Lung (tissue), 12 donors: Measurements from ENCODE around the gene NPHP4. TPM values are rescaled to one million over a fixed set of nuclear protein-coding genes. Genes with fewer than 3 reads are reported as not detected.

Experiments
- ATAC-seq: fragments of 200-7000 bp; cut with Tn5 transposase; one replicate; pipeline ENCODE4 v1.9.1; 2020; ENCODE audit warnings: moderate number of reproducible peaks; ENCODE audit not compliant: insufficient read depth, low FRiP score
- DNase-seq, 3 donors: peaks; one replicate each; pipeline ENCODE4 v3.0.0-alpha.2; 2013 to 2017
- H3K27ac ChIP-seq, 2 donors: one replicate each; pipeline ENCODE4 v1.5.1; 2013; ENCODE audit warnings: mild to moderate bottlenecking in 2 of 2, moderate library complexity in 2 of 2, control low read depth in 1 of 2, inconsistent platforms in 1 of 2, low read depth in 1 of 2, low read length in 1 of 2
- H3K27me3 ChIP-seq, 3 donors: one replicate each; pipeline ENCODE4 v1.5.1; 2013; ENCODE audit warnings: low read length in 2 of 3; ENCODE audit not compliant: control insufficient read depth in 3 of 3, insufficient read depth in 3 of 3
- H3K36me3 ChIP-seq, 4 donors: one replicate each; pipeline ENCODE4 v1.5.1; 2013; ENCODE audit warnings: low read length in 4 of 4, mild to moderate bottlenecking in 1 of 4, moderate library complexity in 1 of 4; ENCODE audit not compliant: control insufficient read depth in 4 of 4, insufficient read depth in 4 of 4
- H3K4me1 ChIP-seq, 5 donors: one replicate each; pipeline ENCODE4 v1.5.1; 2013; ENCODE audit warnings: low read length in 5 of 5, mild to moderate bottlenecking in 2 of 5, moderate library complexity in 1 of 5; ENCODE audit not compliant: control insufficient read depth in 5 of 5, insufficient read depth in 5 of 5
- H3K4me3 ChIP-seq: one replicate; pipeline ENCODE4 v1.5.1; 2013; ENCODE audit warnings: mild to moderate bottlenecking, control low read depth, moderate library complexity
- H3K9ac ChIP-seq, 2 donors: one replicate each; pipeline ENCODE4 v1.5.1; 2013; ENCODE audit warnings: low read length in 2 of 2, control low read depth in 1 of 2; ENCODE audit not compliant: insufficient read depth in 1 of 2
- H3K9me3 ChIP-seq, 4 donors: one replicate each; pipeline ENCODE4 v1.5.1; 2013; ENCODE audit warnings: low read length in 3 of 4, mild to moderate bottlenecking in 1 of 4, moderate library complexity in 1 of 4; ENCODE audit not compliant: control insufficient read depth in 4 of 4, insufficient read depth in 3 of 4
- WGBS, 2 donors: extraction: QIAGEN DNeasy Blood & Tissue Kit; methylation state at CpG; one replicate each; pipeline ENCODE4 v1.1.7; 2013; 5-methylcytosine and 5-hydroxymethylcytosine counted together
- polyA plus RNA-seq, 2 donors: library from polyadenylated mRNA; stranded (reverse); fragments of 200-250 nt; gene quantifications; one replicate each; pipeline ENCODE4 v1.2.1, GENCODE V29; 2013
- total RNA-seq, 2 donors: library from RNA; depleted of rRNA in 1 of 2; stranded (reverse); fragments of >200 nt in 1 of 2; gene quantifications; one replicate each; pipeline ENCODE4 v1.2.1, GENCODE V29; 2014 to 2021
- TF ChIP-seq, protein P1 (sequence below): IDR thresholded peaks from 2 replicates; pipeline ENCODE4 v1.5.1; 2012; ENCODE audit warnings: mild to moderate bottlenecking; ENCODE audit errors: control extremely low read depth, extremely low read depth
- donor health status: control.
- donor health status: control.
- donor health status: Bipolar disorder and iron deficiency.
- donor health status: healthy.
- donor health status: DM: yes; HTN: yes; CAD: no.

The NPHP4 gene
- total and polyA plus RNA-seq, 4 donors, result 6.0 to 23.3 (median 11.1) TPM

GRCh38 chr1:5843521-5844096 lies 148.6 kb downstream of the NPHP4 start:
- H3K4me1 ChIP-seq, result no peaks in the 10 kb centered on the region
- no peaks in the 10 kb centered on the region for H3K36me3 ChIP-seq
- H3K9ac ChIP-seq, result no peak overlapping the region
- H3K27ac ChIP-seq, result no peak overlapping the region
- no peak for ATAC-seq
- DNase-seq, result no peak
- TF ChIP-seq, protein P1, sequence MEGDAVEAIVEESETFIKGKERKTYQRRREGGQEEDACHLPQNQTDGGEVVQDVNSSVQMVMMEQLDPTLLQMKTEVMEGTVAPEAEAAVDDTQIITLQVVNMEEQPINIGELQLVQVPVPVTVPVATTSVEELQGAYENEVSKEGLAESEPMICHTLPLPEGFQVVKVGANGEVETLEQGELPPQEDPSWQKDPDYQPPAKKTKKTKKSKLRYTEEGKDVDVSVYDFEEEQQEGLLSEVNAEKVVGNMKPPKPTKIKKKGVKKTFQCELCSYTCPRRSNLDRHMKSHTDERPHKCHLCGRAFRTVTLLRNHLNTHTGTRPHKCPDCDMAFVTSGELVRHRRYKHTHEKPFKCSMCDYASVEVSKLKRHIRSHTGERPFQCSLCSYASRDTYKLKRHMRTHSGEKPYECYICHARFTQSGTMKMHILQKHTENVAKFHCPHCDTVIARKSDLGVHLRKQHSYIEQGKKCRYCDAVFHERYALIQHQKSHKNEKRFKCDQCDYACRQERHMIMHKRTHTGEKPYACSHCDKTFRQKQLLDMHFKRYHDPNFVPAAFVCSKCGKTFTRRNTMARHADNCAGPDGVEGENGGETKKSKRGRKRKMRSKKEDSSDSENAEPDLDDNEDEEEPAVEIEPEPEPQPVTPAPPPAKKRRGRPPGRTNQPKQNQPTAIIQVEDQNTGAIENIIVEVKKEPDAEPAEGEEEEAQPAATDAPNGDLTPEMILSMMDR, result no peak
- H3K9me3 ChIP-seq, result peaks cover 0 to 6% (median 0%) of the 10 kb centered on the region in 4 donors
- no peak overlapping the region for H3K4me3 ChIP-seq
- peaks cover 0 to 6% (median 0%) of the 10 kb centered on the region in 3 donors for H3K27me3 ChIP-seq
- WGBS, 2 donors, result 71 to 74% methylated on average over 13 of the region's 13 CpGs

DNA sequence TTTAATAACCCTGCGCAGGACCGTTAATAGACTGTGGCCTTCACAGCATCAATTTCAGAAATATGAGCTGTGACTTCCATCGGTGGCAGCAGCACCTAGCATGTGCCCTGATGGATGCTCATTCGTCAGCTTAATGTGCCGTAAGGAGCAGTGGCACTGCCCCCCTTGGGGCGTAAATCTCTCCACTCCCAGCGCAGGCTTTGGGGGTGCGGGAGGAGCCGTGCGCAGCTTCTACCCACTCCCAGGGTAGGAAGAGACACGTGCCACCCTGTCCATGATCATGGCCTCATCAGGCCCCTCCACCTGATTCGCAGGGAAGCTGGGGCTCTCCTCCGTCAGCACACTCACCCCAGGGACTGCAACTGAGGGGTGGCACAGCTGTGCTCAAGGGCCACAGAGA lies 149.5 kb downstream of the NPHP4 start:
- Histone ChIP-seq H3K36me3 (no peaks in the 10 kb centered on the region), H3K27ac (no peak overlapping the region), H3K9ac (no peak overlapping the region), H3K27me3 (peaks cover 0 to 6% (median 5%) of the 10 kb centered on the region in 3 donors), H3K4me3 (no peak overlapping the region), H3K9me3 (peaks cover 0 to 6% (median 0%) of the 10 kb centered on the region in 4 donors), H3K4me1 (no peaks in the 10 kb centered on the region)
- TF ChIP-seq, protein P1, result no peak
- ATAC-seq (no peak), DNase-seq (no peak)
- WGBS, 2 donors, result 86 to 89% methylated on average over 13 of the region's 13 CpGs

DNA sequence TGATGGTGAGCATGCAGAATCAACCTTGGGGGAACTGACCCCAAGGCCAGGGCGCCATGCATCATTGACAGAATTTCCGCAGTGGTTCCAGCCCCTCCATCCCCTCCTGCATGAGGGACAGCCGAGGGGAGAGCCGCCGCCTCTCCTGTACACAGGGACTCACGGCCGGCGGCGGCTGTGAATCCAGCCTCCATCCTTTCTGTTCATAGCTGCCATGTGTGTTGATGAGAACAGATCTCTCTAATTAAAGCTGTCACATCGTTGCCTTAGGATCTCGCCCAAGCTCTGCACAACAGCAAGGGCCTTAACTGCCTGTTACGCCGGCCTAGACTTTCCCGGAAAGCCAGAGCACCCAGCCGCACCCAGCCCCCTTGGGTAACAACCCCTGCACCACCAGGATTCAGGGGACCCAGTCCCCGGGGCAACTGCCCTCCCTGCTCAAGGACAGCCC lies 151.6 kb downstream of the NPHP4 start:
- DNase-seq (no peak), ATAC-seq (no peak)
- no peak overlapping the region for H3K9ac ChIP-seq
- H3K9me3 ChIP-seq, result peaks cover 0 to 6% (median 0%) of the 10 kb centered on the region in 4 donors
- H3K36me3 ChIP-seq, result no peaks in the 10 kb centered on the region
- H3K27me3 ChIP-seq, result peaks cover 0 to 14% (median 5%) of the 10 kb centered on the region in 3 donors
- no peak overlapping the region for H3K4me3 ChIP-seq
- no peaks in the 10 kb centered on the region for H3K4me1 ChIP-seq
- 77 to 88% methylated on average over 16 of the region's 16 CpGs for WGBS, 2 donors
- TF ChIP-seq, protein P1, result no peak
- H3K27ac ChIP-seq, result no peak overlapping the region
